Right cardiac atrium (tissue), 5 donors: Measurements from ENCODE around the gene CYP2E1. TPM values are rescaled to one million over a fixed set of nuclear protein-coding genes. Genes with fewer than 3 reads are reported as not detected.
A peak's percentile ranks its signal among the peaks of the same experiment; 100 is the strongest.
"Not testable (repeated sequence)": the region's sequence is repeated elsewhere in the genome, so short reads cannot be mapped to it uniquely, and the experiment has no call there.

Source experiments
- ATAC-seq, 2 donors: fragments of 200-7000 bp; cut with Tn5 transposase; one replicate each; pipeline versions ENCODE4 v1.8.0 to v1.9.1; 2020; ENCODE audit warnings: moderate library complexity in 2 of 2, mild to moderate bottlenecking in 1 of 2
- DNase-seq, 3 donors: peaks; one replicate each; pipeline ENCODE4 v3.0.0-alpha.2; 2020
- H3K27ac ChIP-seq: one replicate; pipeline ENCODE4 v1.5.1; 2013; ENCODE audit warnings: mild to moderate bottlenecking, low read length, control low read depth, moderate library complexity
- H3K27me3 ChIP-seq: one replicate; pipeline ENCODE4 v1.6.1; 2013; ENCODE audit not compliant: control insufficient read depth, insufficient read depth
- H3K4me1 ChIP-seq: one replicate; pipeline ENCODE4 v1.6.1; 2013; ENCODE audit warnings: low read length; ENCODE audit not compliant: control insufficient read depth, insufficient read depth
- H3K4me3 ChIP-seq: one replicate; pipeline ENCODE4 v1.5.1; 2013; ENCODE audit warnings: low read length, control low read depth
- H3K9me3 ChIP-seq: one replicate; pipeline ENCODE4 v1.6.1; 2013; ENCODE audit warnings: low read length; ENCODE audit not compliant: control insufficient read depth
- WGBS: extraction: QIAGEN DNeasy Blood & Tissue Kit; methylation state at CpG from one replicate; pipeline ENCODE4 v1.1.7; 2013; 5-methylcytosine and 5-hydroxymethylcytosine counted together
- intact Hi-C, 4 donors: fragments of 100-400 bp; cut with DNase I; formaldehyde crosslinking; loops; one replicate each; pipeline versions ENCODE4 v1.11.0 to v1.14.0; 2022 to 2023
- polyA plus RNA-seq: library from polyadenylated mRNA; stranded (reverse); fragments of 200-250 nt; gene quantifications from one replicate; pipeline ENCODE4 v1.2.3, GENCODE V29; 2013
- total RNA-seq, 4 donors: library from RNA; stranded (reverse); fragmentation: NEBNext Ultra II Directional; extraction: Animal tissue kit (Norgen Biotek cat#: 25700); gene quantifications; one replicate each; pipeline ENCODE4 v1.2.1, GENCODE V29; 2021
- donor health status: healthy with polysubstance abuse.
- donor health status: DM: no; HTN: yes; CAD: no.
- donor health status: DM: no; HTN: no; CAD: no.
- donor health status: DM: no; HTN: yes; CAD: no; lungs with severe emphysema.
- donor health status: DM: yes; HTN: yes; CAD: no.

Gene CYP2E1
- total and polyA plus RNA-seq, 5 donors = 0.36 to 1.3 (median 1.1) TPM

- peak in 1 of 3 donors; percentile 36 for DNase-seq
- 2% methylated on average over 37 of the region's 37 CpGs for WGBS
- no peaks in the 10 kb centered on the region for H3K27me3 ChIP-seq
- intact Hi-C loops = loop anchor here in 1 of 4 donors (10.0 kb wide), 1 partner anchor 204 kb away; no protein-coding TSS in a partner anchor
- peak in 1 of 2 donors; percentile 51 for ATAC-seq
- peaks cover 3% of the 10 kb centered on the region for H3K4me1 ChIP-seq
- H3K9me3 ChIP-seq = no peaks in the 10 kb centered on the region
- H3K4me3 ChIP-seq = peak overlapping the region; percentile 28
- H3K27ac ChIP-seq = no peak overlapping the region
Measured at GRCh38 chr10:133528845-133529575, 1.8 kb downstream of the CYP2E1 start.

GRCh38 chr10:133529576-133529946 is 2.4 kb downstream of the CYP2E1 start:
- 6% methylated on average over 26 of the region's 26 CpGs for WGBS
- no peak for DNase-seq
- Histone ChIP-seq H3K4me3 (no peak overlapping the region), H3K27me3 (no peaks in the 10 kb centered on the region), H3K4me1 (peaks cover 3% of the 10 kb centered on the region), H3K27ac (no peak overlapping the region), H3K9me3 (no peaks in the 10 kb centered on the region)
- no peak for ATAC-seq
- intact Hi-C loops = loop anchor here in 1 of 4 donors (10.0 kb wide), 1 partner anchor 205 kb away; no protein-coding TSS in a partner anchor

DNA sequence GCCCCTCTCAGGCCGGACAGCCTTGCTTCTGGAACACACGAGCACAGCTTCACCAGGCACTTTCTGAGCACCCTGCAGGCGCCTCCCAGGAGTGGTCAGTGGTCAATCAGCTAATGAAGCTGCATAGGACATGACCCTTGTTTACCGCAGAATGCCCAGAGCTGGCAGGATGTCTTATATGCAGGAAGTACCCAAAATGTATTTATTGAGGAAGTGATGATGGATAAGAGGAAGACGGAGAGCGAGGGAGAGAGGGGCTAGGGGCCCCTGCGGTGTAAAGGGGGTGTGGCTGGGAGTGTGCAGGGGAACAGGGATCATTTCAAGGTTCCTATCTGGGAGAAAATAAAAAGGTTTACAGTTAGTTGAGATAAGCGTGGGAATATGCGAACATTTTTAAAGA is 3.3 kb downstream of the CYP2E1 start:
- Histone ChIP-seq H3K27me3 (no peaks in the 10 kb centered on the region), H3K27ac (no peak overlapping the region), H3K4me3 (no peak overlapping the region), H3K9me3 (no peaks in the 10 kb centered on the region), H3K4me1 (peaks cover 3% of the 10 kb centered on the region)
- intact Hi-C loops = no loop called here
- DNase-seq (no peak), ATAC-seq (no peak)
- 48% methylated on average over 9 of the region's 9 CpGs for WGBS

DNA sequence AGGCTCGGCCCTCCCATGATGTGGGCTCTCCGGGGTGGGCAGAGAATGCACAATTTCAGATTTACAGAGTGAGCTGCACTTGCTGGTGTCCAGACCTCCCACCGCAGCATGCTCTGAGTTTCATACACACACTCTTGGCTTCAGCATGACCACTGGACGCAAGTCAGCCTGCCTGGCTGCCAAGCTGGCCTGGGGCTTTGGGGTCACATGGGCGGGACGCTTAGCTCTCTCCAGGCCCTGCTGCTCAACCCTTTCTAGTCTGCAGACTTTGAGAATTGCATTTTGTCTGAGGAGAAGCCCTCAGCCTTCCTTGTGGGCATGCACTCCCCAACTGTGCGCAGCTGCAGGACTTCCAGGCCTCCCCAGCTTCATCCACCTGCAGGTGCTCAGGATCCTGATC is 5.7 kb downstream of the CYP2E1 start:
- DNase-seq (no peak), ATAC-seq (no peak)
- Histone ChIP-seq H3K9me3 (no peaks in the 10 kb centered on the region), H3K4me3 (no peak overlapping the region), H3K27ac (no peak overlapping the region), H3K4me1 (peaks cover 3% of the 10 kb centered on the region), H3K27me3 (no peaks in the 10 kb centered on the region)
- intact Hi-C loops = no loop called here
- 69% methylated on average over 7 of the region's 7 CpGs for WGBS

DNA sequence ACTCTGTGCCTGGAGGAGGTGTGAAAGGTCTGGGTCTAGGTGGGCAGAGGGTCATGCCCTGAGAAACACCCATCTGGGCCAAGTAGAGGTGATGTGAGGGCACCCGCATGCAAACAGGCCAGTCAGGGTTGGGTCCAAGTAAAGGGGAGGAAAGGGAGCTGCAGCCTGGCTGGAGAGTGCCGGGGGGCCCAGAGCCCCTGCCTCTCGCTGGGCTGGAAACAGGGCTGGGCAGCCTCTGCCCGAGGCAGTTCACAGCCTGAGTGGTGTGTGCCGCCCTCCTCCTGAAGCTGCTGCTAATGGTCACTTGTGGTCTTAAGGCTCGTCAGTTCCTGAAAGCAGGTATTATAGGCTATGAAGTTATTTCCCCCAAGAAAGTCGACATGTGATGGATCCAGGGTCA is 7.3 kb downstream of the CYP2E1 start:
- no peaks in the 10 kb centered on the region for H3K27me3 ChIP-seq
- H3K9me3 ChIP-seq = no peaks in the 10 kb centered on the region
- intact Hi-C loops = no loop called here
- H3K27ac ChIP-seq = no peak overlapping the region
- no peak for ATAC-seq
- H3K4me3 ChIP-seq = no peak overlapping the region
- WGBS = 85% methylated on average over 7 of the region's 7 CpGs
- DNase-seq = no peak
- H3K4me1 ChIP-seq = no peaks in the 10 kb centered on the region

GRCh38 chr10:133536198-133536597 is 9.0 kb downstream of the CYP2E1 start:
- Histone ChIP-seq H3K27me3 (no peaks in the 10 kb centered on the region), H3K27ac (no peak overlapping the region), H3K4me3 (no peak overlapping the region), H3K9me3 (no peaks in the 10 kb centered on the region), H3K4me1 (no peaks in the 10 kb centered on the region)
- intact Hi-C loops = no loop called here
- WGBS = 41% methylated on average over 3 of the region's 4 CpGs
- ATAC-seq = no peak
- DNase-seq = no peak

GRCh38 chr10:133537546-133538545 is 10.7 kb downstream of the CYP2E1 start:
- intact Hi-C loops = no loop called here
- no peak for DNase-seq
- no peaks in the 10 kb centered on the region for H3K4me1 ChIP-seq
- no peaks in the 10 kb centered on the region for H3K9me3 ChIP-seq
- H3K27ac ChIP-seq = no peak overlapping the region
- ATAC-seq = no peak
- no peak overlapping the region for H3K4me3 ChIP-seq
- 54% methylated on average over 4 of the region's 4 CpGs for WGBS
- H3K27me3 ChIP-seq = no peaks in the 10 kb centered on the region

DNA sequence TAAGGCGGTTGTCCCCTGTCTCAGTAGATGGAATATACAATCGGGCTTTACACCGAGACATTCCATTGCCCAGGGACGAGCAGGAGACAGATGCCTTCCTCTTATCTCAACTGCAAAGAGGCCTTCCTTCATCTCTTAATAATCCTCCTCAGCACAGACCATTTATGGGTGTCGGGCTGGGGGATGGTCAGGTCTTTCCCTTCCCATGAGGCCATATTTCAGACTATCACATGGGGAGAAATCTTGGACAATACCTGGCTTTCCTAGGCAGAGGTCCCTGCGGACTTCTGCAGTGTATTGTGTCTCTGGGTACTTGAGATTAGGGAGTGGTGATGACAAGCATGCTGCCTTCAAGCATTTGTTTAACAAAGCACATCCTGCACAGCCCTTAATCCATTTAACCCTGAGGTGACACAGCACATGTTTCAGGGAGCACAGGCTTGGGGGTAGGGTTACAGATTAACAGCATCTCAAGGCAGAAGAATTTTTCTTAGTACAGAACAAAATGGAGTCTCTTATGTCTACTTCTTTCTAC is 14.3 kb downstream of the CYP2E1 start:
- H3K9me3 ChIP-seq, DNase-seq, H3K27ac ChIP-seq, intact Hi-C loops, H3K4me3 ChIP-seq, H3K27me3 ChIP-seq, ATAC-seq, H3K4me1 ChIP-seq: not testable (repeated sequence)
- WGBS = 51% methylated on average over 6 of the region's 6 CpGs

- H3K4me1 ChIP-seq = no peaks in the 10 kb centered on the region
- H3K4me3 ChIP-seq = no peak overlapping the region
- WGBS = 56% methylated on average over 1 of the region's 1 CpG
- H3K27ac ChIP-seq = no peak overlapping the region
- ATAC-seq = no peak
- H3K9me3 ChIP-seq = no peaks in the 10 kb centered on the region
- no peak for DNase-seq
- no peaks in the 10 kb centered on the region for H3K27me3 ChIP-seq
- intact Hi-C loops = no loop called here
Measured at GRCh38 chr10:133544506-133544905, 17.3 kb downstream of the CYP2E1 start.

DNA sequence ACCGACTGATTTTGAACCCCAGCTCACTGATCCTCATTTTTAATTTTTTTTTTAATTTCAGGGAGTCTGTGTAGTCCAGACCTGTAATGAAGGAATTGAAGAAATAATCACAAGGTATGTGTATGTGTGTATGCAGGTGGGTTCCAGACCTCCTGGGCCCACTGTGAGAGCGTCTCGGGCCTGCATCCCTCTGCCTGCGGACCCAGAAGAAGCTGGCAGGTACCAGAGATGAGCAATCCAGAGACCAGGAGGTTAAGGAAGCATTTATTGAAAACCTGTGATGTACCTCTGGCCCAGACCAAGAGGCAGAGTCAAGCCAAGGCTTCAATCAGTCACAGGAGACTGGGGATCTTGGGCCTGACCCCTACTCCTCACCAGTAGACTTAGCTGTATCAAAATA is 27.4 kb downstream of the CYP2E1 start:
- no peaks in the 10 kb centered on the region for H3K4me1 ChIP-seq
- H3K27ac ChIP-seq = no peak overlapping the region
- no peak overlapping the region for H3K4me3 ChIP-seq
- DNase-seq (no peak), ATAC-seq (no peak)
- 84% methylated on average over 4 of the region's 4 CpGs for WGBS
- intact Hi-C loops = no loop called here
- H3K9me3 ChIP-seq = no peaks in the 10 kb centered on the region
- H3K27me3 ChIP-seq = no peaks in the 10 kb centered on the region

DNA sequence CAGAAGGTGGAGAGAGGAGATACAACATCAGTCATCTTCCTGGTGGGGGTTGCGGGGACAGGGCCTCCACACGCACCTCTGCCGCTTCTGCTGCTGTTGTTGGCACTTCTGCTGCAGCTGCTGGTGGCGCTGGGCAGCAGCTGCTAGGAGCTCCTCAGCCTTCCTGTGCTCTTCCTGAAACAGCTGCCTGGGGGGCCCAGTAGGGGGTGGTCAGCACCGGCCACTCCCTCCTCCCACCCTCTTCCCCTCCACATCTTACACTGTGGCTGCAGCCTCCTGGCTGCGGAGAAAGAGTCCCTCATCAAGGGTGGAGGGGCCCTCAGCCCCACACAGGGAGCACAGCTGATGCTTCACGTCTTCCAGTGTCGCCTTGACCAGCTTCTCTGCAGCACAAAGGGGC is 28.4 kb downstream of the CYP2E1 start:
- ATAC-seq (no peak), DNase-seq (no peak)
- H3K27ac ChIP-seq = no peak overlapping the region
- WGBS = 76% methylated on average over 8 of the region's 8 CpGs
- intact Hi-C loops = no loop called here
- H3K4me3 ChIP-seq = no peak overlapping the region
- no peaks in the 10 kb centered on the region for H3K4me1 ChIP-seq
- H3K27me3 ChIP-seq = no peaks in the 10 kb centered on the region
- no peaks in the 10 kb centered on the region for H3K9me3 ChIP-seq
